NCI-H2029 (cell line): ENCODE results near the gene GRXCR2.
"Not testable (repeated sequence)": the region's sequence is repeated elsewhere in the genome, so short reads cannot be mapped to it uniquely, and the experiment has no call there.

Source experiments
- DNase-seq: peaks from one replicate; lab custom pipeline; 2025; lab: John Stamatoyannopoulos, UW

Gene GRXCR2

DNA sequence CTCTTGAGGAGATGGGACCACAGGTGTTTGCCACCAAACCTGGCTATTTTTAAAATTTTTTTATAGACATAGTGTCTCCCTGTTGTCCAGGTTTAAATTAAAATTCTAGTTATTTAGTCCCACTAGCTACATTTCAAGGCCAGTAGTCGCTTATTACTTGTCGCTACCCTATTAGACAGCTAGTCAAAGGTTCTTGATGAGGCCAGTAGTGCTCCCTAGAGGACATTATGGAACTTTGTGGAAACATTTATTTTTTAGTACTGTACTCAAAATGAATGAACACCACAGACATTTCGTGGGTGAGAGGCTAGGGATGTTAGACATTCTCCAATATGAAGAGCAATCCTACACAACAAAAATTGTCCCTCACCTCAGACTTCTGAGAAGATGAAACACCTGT, 14.4 kb upstream of the GRXCR2 start:
- no peak for DNase-seq

DNA sequence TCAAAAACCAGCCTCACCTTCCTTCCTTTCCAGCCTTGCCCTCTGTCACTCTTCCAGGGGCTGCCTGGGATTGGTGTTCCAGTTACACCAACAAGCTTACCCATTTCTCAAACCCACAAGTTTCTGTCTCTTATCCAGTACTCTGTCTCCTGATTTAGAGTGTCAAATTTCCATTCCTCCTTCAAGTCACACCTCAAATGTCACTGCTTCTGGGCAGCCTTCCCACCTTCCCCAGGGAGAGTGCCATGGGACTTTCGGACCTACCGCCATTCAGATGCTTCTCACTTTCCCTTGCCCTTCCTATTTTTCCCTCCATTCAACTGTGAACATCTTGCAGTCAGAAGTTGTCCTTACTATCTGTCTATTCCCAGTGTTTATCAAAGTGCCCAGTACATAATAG, 2.0 kb upstream of the GRXCR2 start:
- no peak for DNase-seq

DNA sequence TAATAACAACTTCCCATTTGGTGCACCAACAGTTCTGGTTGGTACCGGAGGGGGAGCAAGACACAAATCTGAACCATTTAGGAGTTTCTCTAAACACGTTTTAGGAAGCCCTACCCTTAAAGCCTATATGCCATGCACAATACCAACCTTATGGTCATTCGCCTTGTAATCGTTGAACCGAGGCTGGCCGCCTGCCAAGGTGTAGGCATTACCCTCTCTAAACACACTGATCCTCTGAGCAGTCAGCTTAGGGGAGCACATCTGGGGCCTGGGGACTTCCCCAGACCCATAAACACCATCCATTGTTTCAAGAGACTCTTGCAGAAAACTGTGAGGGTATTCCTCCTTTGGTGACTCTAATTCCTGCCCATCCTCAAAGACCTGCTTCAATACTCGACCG, 328 bp downstream of the GRXCR2 start:
- DNase-seq, result peak; percentile 3

DNA sequence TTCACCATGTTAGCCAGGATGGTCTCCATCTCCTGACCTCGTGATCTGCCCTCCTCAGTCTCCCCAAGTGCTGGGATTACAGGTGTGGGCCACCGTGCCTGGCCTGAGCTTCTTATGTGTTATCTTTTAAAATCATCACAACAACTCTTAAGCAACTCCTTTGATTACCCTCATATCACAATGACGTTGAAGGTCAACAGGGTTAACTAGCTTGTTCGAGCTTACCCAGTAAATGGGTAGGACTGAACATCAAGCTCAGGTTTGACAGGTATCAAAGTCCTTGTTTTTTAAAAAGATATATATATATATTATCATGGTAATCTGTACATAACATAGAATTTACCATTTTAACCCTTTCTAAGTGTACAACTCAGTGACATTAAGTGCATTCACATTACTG, 3.1 kb downstream of the GRXCR2 start:
- DNase-seq, result no peak

DNA sequence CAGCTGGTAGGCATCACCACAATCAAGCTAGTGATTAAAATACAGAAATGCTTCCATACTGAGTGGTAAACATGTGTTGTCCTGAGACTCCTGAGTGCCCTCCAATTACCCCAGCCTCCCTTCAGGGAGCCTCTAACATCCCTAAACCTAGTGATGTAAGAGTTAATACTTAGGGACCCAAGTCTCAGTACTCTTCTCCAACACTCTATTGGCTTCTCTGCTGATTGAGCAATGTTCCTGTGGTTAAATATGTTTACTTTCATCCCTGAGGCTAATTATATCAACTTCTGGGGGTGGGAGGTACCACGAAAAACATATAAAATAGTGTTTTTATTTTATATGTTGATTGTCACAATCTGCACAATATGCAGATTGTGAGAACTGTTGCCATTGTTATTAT, 5.0 kb downstream of the GRXCR2 start:
- DNase-seq, result no peak

DNA sequence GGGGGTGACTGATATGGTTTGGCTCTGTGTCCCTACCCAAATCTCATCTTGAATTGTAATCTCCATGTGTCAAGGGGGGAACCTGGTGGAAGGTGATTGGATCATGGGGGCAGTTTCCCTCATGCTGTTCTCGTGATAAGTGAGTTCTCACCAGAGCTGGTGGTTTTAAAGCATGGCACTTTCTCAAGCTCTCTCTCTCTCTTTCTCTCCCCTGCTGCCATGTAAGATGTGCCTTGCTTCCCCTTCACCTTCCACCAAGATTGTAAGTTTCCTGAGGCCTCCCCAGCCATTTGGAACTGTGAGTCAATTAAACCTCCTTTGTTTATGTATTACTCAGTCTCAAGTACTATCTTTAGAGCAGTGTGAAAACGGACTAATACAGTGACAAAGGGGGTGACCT, 8.4 kb downstream of the GRXCR2 start:
- DNase-seq, result not testable (repeated sequence)

DNA sequence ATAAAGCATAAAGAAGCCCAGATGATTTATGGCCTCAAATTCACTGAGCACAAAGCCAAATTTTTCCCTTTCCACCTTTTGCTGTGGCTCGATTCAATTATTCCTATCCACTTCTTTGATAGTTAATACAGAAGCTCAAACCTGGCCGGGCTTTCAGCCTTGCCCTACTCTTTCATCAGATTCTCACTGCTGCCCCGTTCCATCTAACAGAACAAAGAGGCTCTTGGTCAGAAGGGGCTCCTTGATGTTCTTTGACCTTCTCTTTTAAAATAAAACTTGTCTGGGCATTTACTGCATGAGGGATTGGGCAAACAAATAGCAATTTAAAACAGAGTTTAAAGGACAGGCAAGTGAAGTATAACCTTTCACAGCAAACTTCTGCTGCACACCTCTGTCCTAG, 9.8 kb downstream of the GRXCR2 start:
- no peak for DNase-seq

DNA sequence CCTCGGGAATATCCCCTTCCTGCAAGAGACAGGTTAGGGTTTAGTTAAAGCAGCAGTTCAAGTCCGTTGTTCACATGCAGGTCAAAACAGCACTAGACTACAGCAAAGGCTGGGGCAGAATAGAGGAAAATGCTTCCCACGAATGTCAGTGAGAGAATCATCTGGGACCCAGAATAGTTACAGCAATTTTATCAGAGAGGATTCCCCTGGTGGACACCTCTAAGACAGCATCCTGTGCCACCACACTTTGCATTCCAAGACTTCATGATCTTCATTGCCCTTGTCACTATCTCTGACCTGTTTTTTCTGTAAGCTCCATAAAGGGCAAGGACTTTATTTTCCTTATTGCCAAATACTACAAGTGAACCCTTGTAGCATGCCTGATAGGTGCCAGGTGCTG, 12.9 kb downstream of the GRXCR2 start:
- no peak for DNase-seq

DNA sequence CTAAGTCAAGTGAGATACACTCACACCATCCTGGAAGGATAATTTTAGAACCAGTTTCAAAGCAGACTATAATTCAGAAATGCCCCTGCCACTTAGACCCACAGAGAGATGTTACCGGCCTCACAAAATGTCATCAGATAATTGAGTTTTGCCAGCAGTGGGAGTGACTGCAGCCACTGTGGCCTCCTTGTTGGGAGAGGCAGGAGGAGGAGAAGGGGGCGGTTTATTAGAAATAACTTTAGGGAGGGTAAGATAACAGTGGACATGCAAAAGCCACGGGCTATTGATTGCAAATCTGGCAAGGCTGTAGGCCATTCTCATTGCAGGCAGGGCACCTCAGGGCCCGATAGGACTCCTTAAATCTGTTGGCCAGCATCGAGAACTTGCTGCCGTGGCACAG, 13.4 kb downstream of the GRXCR2 start:
- DNase-seq, result no peak

DNA sequence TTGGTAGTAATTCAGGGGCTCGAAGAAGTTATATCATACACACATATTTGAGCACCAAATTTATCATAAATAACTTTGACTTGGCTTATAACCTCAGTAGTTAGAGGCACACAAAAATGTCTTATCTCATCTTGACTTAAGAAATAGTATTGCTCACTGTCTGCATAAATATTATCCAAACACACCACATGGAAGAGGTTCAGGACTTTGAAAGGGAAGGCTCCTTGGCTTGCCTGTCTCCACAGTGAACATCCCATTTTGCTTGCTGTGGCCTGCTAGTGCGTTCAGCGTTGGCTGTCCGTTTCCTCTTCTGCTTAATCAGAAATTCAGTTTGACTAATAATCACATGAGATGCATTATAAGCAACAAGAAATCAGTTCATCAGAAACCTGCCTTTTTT, 13.9 kb downstream of the GRXCR2 start:
- no peak for DNase-seq

DNA sequence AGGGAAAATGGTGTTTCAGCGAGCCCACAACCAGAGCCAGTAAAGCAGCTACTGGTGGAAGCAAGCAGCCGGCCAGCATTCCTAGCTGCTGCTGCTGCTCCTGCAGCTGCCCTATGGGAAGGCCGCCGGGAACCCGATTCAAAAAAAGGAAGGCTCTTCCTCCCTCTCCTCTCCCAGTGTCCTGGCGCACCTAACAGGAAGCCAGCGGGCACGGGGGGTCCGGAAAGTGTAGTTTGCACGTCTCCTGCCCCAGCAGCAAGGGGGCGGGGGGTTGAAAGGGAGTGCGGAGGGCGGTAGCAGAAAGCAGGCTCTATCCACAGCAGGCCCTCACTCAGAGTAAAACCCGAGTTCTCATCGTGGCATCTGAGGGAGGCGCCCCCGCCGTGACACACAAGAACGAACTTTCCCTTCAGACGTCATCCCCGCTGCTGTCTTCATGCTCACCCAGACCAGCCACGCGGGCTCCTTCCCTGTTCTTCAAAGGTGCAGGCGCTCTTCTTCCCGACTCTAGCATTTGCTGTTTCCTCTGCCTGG, 16.5 kb downstream of the GRXCR2 start:
- DNase-seq, result no peak

DNA sequence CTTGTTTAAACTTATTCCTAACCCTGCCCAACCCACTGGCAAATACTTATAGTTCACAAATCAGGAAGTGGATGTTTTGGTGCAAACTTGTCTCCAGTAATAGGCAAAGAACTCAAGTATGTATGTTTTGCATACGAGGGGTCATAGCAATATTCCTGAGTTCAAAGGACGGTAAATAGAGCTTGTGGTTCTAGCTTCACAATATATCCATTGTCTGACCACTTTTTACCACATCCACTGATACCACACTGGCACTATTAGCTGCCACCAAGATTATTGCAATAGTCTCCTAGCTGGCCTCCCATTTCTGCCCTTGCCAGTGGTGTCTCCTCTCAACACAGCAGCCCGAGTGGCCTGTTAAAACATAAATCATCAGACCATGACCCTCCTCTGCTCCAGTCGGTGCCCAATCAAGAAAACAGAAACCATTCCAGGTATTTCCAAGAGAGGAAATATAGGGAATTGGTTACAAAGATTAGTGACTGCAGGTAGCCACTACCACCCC, 17.0 kb downstream of the GRXCR2 start:
- DNase-seq, result no peak

DNA sequence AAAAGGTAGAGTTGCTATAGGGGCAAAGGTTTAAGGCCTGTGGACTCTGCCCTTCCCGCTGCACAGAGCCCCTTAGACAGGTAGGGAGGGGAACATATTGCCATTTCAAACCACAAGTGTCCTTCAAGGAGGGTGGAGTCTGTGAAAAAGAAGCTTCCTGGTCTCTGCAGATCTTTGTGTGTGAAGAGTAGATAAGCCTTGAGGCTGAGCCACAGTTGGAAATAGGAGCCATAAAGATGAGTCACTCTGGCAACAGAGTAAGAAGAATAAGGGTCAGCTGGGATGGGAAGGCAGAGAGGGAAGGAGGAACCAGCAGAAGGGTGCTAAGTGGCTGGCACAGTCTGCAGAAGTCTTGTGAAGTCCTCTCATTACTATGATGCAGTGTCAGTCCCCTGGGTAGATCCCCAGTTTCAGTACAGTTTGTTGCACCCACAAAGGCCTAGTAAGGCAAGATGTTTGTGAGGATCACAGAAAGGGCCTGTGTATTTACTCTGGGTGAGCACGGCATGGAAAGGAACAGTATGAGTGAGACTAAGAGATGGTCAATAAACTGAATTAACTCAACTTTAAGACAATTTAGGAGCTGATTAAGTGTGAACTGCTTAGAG, 18.1 kb downstream of the GRXCR2 start:
- DNase-seq, result peak; percentile 42

DNA sequence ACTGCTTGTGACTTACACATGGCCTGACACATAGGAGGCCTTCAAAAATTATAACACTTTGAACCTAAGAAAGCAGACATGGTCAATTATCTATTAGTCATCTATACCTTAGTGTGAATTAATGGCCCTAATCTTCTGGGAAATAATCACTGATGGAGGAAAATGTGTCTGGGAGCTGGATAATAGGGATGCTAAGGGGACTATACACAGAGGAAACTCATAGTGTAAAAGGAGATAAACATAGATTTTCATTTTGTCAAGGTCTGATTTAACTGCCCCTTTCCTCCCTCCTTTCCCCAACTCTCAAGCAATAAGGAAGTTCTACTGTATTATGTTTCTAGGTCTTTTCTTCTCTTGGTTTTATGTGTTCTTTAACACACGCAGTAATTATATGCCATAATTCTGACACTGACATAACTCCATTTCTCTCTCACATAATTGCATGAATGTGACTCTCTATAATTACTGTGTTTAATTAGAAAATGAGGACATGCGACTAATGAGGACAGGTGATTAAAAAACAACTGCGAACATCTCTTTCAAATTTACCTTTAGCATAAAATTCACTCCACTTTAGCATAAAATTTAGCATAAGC, 18.9 kb downstream of the GRXCR2 start:
- DNase-seq, result no peak

DNA sequence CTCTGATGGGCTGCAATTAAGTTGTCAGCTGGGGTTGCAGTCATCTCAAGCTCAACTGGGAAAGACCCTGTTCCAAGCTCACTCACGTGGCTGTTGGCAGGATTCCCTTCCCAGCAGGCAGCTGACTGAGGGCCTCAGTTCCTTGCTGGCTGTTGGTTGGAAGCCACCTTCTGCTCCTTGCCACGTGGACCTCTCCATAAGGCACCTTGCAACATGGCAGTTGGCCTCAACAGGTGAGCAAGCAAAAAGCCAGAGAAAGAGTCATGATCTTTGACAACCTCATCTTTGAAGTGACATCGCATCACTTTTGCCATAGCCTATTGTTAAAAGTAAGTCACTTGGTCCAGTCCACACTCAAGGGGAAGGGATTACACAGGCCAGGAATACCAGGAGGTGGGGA, 19.8 kb downstream of the GRXCR2 start:
- DNase-seq, result no peak

DNA sequence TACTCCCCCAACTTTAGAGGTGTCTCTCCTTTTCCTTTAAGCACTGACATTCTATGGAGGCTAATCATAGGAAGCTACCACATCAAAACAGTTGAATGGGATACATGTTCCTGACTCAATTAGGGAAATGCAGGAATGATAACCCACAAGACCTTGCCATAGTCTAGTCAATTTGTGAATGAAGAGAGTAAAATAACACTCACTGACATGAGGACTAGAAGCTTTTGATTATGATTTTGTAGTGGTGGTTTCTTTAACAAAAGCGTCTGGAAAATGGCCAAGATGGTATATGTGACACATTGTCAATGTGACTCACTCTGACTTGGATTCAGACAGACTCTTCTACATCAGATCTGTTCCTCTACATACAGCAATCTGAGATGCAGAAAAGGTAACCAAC, 24.0 kb downstream of the GRXCR2 start:
- peak; percentile 5 for DNase-seq

DNA sequence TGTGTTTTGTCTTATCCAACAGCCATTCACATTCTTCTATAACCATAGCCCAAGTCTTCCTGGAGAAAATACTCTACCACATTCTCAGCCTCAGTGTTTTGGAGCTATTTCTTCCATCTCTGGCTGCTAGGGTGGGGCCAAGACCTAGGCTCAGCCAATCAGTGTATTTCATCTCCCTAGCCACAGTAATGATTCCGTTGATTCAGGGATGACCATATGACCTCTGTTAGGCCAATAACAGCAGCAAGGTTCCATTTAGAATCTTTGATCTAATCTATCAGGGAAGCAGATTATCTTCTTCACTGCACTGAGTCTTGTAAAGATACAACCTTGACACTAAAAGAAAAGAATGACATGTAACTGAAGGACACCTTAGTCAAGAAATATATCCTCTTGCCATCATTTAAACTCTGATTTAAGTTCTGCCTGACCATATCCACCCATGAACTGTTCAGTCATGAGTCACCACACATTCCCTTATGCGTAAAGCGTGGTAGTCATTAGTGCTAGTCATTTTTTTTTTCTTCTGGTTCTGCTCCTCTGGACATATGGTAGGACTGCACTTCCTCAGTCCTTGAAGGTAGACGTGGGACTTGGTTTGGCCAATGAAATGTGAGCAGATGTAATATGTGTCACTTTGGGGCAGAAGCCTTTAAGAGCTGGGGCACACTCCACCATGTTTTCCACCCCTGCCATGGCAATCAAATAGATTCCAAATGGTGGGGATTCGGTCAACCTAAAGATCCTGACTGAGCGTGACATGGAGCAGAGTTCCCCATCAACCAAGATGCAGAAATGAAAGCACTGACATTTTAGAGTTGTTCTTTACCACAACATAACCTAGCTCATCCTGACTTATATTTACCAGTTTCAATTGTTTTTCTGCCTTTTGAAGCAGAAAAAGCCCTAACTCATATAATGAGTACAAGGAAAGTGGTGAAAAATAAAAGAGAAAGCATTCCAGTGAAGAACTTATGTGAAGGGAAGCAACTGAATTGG, 25.0 kb downstream of the GRXCR2 start:
- no peak for DNase-seq

DNA sequence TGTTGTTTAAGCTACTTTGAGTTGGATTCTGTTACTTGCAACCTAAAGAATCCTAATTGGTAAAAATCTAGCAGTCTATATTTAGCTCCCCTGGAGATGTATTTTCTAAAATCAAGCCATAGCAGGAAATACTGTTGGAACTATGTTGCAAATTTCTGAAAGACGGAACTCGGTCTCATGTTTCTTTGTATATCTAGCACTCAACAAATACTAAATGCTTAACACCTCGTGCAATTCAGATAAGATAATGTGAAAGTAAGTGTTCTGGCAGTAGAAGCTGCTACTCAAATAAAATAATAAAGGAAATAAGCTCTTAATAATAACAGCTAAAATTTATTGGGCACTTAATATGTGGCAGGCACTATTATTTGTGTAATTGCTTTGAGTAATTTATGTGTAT, 26.7 kb downstream of the GRXCR2 start:
- no peak for DNase-seq

DNA sequence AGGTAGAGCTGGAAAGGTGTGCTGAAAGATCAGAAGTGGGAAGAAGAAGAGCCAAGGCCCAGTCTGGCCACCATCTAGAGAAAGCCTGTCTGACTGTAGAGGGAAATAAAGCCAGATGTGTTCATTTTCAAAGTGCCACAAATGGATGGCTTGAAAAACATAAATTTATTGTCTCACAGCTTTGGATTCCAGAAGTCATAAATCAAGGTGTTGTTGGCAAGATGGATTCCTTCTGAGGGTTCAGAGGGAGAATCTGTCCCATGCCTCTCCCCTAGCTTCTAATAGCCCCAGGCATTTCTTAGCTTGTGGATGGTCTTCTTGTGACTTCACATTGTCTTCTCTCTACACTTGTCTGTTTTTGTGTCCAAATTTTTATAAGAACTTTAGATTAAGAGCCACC, 31.5 kb downstream of the GRXCR2 start:
- no peak for DNase-seq

DNA sequence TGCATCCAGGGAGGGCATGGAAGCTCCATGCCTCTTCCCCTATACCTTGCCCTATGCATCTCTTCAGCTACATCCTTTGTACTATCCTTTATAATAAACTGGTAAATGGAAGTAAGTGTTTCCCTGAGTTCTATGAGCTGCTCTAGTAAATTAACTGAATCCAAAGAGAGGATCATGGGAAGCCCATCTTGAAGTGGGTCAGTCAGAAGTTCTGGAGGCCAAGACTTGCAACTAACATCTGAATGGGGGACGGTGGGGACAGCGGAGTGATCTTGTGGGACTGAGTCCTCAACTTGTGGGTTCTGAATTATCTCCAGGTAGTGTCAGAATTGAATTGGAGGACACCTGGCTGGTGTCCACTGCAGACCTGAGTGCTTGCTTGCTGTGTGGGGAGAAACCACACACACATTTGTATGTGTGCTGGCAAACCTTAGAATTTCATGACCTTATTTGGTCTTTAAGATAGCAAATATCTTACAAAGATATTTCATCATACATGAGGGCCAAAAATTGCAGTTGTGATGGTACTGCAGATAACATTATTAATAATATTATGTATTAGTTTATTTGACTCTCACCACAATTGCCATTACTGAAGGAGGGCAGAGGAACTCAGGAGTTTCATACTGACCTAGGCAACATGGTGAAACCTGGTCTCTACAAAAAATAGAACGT, 32.2 kb downstream of the GRXCR2 start:
- DNase-seq, result no peak

DNA sequence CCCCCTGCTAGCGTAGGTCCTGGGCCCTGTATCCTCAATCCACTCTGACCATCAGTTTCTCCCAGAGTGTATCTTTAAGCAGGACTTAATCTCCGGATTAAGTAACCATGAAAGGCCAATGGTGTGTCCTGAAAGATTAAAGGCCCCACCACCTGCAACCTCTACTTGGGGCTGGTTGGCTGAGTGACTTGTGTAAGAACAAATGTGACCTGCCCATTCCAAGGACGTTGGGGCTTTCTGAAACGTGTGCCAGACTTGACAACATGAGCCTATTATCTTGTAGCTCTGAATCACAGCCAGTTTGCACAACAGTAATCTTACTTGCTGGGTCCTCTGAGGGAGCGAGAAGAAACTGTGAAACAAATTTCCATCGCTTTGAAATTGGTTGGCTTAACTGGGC, 34.5 kb downstream of the GRXCR2 start:
- no peak for DNase-seq

DNA sequence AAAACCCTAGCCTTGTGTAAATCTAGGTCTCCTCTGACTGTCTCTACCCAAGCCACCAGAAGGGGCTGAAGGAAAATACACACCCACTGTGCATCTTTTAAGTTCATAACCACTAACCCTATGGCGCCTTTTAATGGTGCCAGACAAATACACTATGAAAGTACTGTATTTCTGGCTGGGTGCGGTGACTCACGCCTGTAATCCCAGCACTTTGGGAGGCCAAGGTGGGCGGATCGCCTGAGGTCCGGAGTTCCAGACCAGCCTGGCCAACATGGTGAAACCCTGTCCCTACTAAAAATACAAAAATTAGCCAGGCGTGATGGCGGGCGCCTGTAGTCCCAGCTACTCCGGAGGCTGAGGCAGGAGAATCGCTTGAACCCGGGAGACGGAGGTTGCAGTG, 36.6 kb downstream of the GRXCR2 start:
- DNase-seq, result not testable (repeated sequence)
